WTC11 (cell line): ENCODE measurements around the gene CEBPE.

ENCODE experiments used
- MYBL2 ChIP-seq: sonication (generic); formaldehyde crosslinking; IDR thresholded peaks from 2 replicates; pipeline ENCODE4 v1.8.1; 2023; ENCODE audit warnings: mild to moderate bottlenecking, moderate library complexity, missing genetic modification reagents
- TF ChIP-seq, protein P1 (sequence below): sonication (generic); formaldehyde crosslinking; IDR thresholded peaks from 2 replicates; pipeline ENCODE4 v1.8.1; 2023; ENCODE audit warnings: mild to moderate bottlenecking, missing genetic modification reagents, borderline replicate concordance
- TF ChIP-seq, protein P2 (sequence below): sonication (generic); formaldehyde crosslinking; IDR thresholded peaks from 2 replicates; pipeline ENCODE4 v1.8.1; 2023; ENCODE audit warnings: mild to moderate bottlenecking, moderate library complexity, missing genetic modification reagents

DNA sequence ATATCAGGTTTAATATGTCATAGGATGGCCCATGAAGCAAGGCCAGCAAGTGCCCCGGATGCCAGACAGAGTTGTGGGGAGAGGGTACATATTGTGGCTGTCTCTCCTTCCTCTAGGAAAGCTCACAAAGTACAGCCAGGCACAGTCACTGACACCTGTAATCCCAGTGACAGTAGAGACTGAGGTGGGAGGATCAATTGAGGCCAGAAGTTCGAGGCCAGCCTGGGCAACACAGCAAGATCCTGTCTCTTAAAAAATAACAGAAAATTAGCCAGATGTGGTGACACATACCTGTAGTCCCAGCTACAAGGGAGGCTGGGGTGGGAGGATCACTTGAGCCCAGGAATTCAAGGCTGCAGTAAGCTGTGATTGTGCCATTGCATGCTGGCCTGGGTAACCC, 32.3 kb upstream of the CEBPE start:
- TF ChIP-seq, protein P1, sequence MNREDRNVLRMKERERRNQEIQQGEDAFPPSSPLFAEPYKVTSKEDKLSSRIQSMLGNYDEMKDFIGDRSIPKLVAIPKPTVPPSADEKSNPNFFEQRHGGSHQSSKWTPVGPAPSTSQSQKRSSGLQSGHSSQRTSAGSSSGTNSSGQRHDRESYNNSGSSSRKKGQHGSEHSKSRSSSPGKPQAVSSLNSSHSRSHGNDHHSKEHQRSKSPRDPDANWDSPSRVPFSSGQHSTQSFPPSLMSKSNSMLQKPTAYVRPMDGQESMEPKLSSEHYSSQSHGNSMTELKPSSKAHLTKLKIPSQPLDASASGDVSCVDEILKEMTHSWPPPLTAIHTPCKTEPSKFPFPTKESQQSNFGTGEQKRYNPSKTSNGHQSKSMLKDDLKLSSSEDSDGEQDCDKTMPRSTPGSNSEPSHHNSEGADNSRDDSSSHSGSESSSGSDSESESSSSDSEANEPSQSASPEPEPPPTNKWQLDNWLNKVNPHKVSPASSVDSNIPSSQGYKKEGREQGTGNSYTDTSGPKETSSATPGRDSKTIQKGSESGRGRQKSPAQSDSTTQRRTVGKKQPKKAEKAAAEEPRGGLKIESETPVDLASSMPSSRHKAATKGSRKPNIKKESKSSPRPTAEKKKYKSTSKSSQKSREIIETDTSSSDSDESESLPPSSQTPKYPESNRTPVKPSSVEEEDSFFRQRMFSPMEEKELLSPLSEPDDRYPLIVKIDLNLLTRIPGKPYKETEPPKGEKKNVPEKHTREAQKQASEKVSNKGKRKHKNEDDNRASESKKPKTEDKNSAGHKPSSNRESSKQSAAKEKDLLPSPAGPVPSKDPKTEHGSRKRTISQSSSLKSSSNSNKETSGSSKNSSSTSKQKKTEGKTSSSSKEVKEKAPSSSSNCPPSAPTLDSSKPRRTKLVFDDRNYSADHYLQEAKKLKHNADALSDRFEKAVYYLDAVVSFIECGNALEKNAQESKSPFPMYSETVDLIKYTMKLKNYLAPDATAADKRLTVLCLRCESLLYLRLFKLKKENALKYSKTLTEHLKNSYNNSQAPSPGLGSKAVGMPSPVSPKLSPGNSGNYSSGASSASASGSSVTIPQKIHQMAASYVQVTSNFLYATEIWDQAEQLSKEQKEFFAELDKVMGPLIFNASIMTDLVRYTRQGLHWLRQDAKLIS (CRISPR knock-in tag): no peak
- TF ChIP-seq MYBL2: no peak
- TF ChIP-seq, protein P2, sequence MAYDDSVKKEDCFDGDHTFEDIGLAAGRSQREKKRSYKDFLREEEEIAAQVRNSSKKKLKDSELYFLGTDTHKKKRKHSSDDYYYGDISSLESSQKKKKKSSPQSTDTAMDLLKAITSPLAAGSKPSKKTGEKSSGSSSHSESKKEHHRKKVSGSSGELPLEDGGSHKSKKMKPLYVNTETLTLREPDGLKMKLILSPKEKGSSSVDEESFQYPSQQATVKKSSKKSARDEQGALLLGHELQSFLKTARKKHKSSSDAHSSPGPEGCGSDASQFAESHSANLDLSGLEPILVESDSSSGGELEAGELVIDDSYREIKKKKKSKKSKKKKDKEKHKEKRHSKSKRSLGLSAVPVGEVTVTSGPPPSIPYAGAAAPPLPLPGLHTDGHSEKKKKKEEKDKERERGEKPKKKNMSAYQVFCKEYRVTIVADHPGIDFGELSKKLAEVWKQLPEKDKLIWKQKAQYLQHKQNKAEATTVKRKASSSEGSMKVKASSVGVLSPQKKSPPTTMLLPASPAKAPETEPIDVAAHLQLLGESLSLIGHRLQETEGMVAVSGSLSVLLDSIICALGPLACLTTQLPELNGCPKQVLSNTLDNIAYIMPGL (CRISPR knock-in tag): no peak
